NCI-H1694 (cell line): ENCODE measurements around the gene EOMES.

Experiments used
- DNase-seq: peaks from one replicate; lab custom pipeline; 2025; lab: John Stamatoyannopoulos, UW

The EOMES gene

DNA sequence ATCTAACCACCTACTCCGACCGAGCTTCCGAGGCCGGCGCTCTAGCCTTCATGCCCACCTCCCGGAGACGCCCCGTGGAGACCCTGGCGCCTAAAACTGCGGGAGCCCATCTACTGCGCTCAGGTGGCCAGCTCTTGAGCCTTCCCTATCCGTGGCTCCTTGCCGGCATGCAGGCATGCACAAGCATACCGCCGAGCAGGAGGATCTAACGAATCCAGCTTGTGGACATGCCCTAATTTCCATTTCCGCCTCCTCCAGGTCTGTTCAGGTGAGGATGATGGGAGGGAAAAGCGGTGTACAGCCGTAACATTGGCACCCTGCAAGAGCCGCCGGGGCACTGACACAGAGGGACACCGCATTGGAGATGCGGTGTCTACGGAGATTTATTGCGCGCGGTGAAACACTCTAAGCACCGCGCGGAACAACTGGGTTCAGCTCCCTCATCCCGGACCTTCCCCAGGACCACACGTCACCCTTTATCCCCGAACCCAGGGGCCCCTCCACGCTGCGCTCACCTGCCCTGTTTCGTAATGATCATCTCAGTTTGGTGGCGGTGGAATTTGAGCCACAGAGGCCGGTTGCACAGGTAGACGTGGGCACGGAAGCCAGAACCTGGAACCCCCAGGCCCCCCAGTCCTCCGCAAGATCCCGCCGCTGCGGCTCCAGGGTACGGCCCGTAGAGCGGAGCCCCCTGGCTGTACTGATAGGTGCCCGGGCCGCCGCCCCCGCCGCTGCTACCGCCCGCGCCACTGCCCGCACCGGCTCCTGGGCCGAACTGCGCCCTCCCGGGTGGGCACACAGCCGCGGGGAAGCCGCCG lies 1.0 kb downstream of the EOMES start:
- no peak for DNase-seq

GRCh38 chr3:27719314-27720003 lies 2.7 kb downstream of the EOMES start:
- DNase-seq, result no peak

GRCh38 chr3:27718459-27718858 lies 3.7 kb downstream of the EOMES start:
- DNase-seq, result no peak

DNA sequence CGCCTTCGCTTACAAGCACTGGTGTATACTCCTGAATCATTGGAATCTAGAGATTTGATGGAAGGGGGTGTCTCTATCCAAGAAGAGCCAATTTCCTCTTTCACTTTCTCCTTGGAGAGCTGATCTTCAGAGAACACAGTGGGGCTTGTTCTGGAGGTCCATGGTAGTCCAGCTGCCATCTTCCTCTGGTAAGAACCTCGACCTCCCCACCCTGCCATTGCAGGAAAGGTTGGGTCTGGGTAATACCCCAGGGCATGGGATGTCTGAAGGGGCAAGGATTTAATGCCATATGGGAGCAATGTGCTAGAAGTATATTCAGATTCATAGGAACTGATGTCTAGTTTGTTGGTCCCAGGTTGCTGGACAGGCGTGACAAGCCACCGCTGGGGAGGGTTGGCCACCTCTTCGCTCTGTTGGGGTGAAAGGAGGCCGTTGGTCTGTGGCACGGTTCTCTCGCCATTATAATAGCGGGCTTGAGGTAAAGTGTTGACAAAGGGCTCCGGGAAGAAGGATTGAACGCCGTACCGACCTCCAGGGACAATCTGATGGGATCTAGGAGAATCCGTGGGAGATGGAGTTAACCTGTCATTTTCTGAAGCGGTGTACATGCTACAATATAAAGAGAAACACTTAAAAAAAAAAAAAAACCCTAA lies 4.8 kb downstream of the EOMES start:
- DNase-seq, result no peak

DNA sequence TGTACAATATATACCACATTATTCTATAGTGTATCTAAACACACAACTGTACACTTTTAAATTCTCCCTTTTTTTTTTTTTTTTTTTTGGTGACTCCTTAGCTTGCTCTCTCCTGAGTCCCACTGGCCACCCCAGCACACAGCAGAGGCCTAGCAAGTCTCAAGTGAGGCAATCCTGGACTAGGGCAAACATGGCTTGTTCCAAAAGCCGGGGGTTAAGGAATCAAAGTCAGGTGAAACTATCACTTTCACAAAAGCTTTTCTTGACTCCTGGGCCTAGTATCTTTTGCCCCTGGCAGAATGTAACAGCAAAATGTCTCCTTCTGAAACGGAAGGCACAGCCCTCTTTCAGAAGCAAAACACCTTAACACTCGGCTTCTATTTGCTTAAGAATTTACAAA lies 5.8 kb downstream of the EOMES start:
- no peak for DNase-seq

- no peak for DNase-seq
Observed at GRCh38 chr3:27715863-27716262, 6.3 kb downstream of the EOMES start.

DNA sequence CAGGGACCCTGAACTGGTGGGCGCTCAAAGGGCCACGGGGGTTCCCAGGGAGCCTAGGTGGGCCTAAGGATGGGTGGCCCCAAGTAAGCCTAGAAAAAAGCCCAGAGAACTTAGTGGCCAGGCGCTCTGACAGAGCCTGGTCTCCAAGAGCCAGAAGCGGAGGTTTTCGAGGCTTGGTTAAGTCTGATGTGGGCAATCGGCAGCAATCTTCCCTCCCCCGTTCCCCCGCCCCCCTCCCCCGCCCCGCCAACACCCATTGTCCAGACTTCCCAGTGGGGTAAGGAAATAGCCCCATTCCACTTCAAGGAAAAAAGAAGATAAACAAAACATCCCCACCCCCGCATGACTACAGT lies 6.7 kb downstream of the EOMES start:
- DNase-seq, result no peak

DNA sequence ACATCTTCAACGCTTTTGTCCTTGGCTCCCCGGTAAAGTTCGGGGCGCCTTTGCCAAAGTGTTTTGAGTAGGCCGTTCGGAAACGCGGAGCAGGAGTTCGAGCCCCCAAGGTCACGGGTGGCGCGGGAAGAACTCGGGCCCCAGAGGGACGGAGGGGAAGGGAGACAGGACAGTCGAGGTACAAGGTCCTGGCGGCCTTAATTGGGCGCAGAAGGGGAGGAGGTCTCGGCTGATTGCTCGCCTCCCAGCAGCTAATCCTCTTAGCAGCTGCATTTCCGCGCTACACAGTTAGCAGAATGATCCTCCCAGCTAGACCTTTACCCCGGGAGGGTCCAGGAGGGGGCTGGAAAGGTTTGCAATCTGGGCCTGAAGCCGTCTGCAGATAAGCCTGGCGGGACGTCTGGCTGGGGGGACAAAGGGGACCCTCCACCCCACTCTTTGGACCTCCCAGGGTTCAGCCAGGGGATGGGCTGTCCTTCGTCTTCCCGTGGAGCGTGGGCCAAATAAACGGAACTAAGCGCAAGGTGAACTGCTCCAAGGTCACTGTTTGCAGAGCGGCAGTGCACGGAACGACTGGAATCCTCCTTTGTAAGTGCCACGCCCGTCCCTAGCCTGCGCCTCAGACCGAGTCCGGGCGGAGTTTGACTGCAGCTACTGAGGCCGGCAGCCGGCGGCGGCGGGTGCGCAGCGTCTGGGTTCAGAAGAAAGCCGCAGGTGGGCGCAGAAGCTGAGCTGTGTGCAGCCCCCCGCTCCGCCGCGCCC lies 7.2 kb downstream of the EOMES start:
- no peak for DNase-seq

- DNase-seq, result no peak
Observed at GRCh38 chr3:27714146-27714526, 8.0 kb downstream of the EOMES start.

DNA sequence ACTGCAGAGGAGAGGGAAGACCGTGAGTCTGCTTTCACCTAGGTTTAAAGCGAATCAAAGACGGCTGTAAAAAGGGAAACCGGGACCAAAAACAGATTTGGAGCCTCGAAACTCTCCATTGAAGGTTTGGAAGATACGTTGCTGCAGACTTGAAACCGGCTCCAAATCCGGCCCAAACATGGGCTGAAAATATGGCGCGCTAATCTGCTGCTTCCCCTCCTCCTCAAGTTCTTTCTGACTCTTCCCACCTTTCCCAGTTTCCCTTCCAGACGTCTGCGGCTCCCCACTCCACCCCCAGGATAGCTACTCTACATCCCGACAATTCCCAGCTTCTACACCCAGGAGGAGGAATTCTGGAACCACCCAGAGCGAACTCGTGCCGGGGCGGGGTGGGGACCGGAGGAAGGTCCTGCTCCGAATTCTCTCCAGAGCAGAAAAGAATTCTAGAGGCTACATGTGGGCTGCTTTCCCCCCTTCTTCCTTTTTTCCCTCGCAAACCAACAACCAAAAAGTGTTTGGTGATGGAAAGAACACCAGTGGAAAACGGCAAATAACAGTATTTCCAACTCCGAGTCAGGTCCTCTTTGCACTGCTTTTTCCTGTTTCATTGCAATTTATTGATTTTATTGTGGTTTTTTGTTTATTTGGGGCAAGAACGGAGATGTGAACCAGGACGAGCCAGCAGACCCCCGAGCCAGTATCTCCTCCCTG lies 8.5 kb downstream of the EOMES start:
- DNase-seq, result no peak

DNA sequence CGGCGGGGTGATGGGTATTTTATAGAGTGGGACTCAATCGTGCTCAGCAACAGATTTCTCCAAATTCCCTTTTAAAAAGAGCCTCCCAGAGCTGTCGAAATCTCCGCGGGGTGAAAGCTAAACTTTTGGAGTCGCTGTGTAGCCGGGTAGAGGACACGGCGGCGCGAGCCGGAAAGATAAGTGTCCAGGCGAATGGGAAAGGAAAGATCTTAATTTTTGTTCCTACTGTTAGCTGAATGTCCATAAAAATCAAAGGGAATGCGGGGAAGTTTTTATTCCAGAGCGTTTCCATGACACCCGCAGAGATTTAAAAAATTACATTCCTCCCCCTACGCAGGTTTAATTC lies 9.1 kb downstream of the EOMES start:
- DNase-seq, result no peak

- peak; percentile 1 for DNase-seq
Observed at GRCh38 chr3:27712136-27713077, 9.7 kb downstream of the EOMES start.

GRCh38 chr3:27708250-27708649 lies 13.9 kb downstream of the EOMES start:
- DNase-seq, result no peak

DNA sequence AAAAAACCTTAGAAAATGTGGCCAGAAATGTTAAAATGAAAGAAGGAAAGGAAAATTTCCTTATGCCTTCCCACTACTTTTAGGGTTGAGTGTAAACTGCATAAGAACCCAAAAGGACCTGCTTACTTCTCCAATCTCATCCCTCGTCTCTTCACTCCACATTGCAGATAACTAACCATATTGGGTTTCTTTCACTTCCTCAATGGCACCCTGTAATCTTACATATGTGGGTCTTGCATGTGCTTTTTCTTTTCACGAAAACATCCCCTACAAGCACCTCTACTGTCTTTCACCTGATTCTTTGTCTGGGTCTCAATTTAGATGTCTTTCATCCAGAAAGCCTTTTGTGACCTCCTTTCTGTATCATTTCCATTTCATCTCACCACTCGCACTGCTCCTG lies 23.1 kb downstream of the EOMES start:
- DNase-seq, result no peak

DNA sequence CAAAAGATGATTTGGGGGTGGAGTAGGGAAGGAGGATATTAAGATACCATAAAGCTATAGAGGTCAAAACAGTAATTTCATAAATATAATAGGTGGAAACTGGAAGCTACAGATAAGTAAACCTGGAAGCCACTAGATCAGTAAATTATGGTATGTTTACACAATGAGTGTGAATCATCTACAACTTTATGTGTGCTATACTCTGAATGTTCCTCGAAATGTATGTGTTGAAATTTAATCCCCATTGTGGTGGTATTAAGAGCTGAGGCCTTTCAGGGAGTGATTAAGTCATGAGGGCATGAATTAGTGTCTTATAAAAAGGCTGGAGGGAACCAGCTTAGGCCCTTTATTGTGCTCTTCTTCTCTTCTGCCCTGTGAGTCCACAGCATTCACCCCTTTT lies 25.2 kb downstream of the EOMES start:
- no peak for DNase-seq

DNA sequence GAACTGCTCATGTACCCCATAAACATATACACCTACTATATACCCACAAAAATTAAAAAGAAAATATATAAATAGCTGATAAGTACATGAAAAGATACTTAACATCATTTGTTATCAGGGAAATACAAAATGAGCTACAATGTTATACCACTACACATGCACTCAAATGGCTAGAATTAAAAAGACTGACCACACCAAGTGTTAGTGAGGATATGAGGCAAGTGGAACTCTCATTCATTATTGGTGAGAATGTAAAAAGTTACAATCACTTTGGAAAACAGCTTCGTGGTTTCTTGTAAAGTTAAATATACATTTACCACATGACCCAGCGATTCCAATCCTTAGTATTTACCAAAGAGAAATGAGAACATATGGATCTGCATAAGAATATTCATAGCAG lies 26.5 kb downstream of the EOMES start:
- no peak for DNase-seq

DNA sequence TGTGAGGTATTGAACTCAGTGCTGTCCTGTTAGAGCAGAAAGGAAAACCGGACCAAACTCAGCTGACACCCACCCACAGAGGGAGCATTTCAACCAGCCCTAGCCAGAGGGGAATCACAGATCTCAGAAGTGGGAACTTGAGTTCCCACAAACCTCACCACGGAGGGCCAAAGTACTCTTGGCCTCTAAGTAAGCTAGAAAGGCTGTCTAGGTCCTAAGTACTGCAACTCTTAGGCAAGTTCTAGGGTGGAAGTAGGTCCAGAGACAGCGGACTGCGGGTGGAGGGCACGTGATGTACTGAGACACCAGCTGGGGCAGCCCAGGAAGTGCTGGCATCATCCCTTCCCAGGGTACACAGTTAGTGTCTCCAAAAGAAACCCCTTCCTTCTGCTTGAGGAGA lies 34.1 kb downstream of the EOMES start:
- DNase-seq, result no peak

GRCh38 chr3:27686642-27687041 lies 35.5 kb downstream of the EOMES start:
- DNase-seq, result no peak

GRCh38 chr3:27685474-27685873 lies 36.6 kb downstream of the EOMES start:
- no peak for DNase-seq

DNA sequence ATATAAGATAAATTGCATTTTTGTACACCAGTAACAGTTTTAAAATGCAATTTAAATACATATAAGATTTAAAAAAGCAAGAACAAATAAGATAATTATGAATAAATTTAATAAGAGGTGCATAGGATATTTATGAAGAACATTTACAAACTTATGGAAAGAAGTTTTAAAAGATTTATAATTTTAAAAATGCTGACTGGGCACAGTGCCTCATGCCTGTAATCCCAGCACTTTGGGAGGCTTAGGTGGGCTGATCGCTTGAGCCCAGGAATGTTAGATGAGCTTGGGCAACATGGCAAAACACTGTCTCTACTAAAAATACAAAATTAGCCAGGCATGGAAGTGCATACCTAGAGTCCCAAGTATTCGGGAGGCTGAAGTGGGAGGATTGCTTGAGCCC lies 37.8 kb downstream of the EOMES start:
- DNase-seq, result no peak

GRCh38 chr3:27681249-27681748 lies 40.8 kb downstream of the EOMES start:
- peak; percentile 29 for DNase-seq
